NOMO-1 (cell line): Measurements from ENCODE around the gene AGPAT4.

ENCODE experiments used
- DNase-seq, 2 experiments: peaks; one replicate each; lab custom pipeline; 2025; ENCODE audit not compliant: unreplicated experiment in 2 of 2; lab: John Stamatoyannopoulos, UW

Gene AGPAT4

DNA sequence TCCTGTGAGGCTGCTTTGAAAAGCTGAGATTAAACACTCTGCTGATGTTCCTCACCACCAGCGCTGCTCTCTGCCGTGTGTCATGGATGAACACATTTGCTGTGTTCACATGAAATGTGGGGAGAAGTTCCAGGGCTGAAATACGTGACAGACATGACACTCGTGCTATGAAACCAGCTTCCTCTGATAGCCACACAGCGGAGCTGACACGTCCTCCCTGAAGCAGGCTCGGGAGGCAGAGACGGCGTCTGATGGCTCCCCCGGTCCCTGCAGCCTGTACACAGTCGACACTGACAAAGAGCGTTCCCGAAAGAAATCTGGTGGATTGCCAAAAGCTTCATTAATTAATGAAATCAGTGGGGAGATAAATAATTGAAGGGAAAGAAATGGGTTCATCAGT is 17.5 kb downstream of the AGPAT4 start:
- no peak for DNase-seq

DNA sequence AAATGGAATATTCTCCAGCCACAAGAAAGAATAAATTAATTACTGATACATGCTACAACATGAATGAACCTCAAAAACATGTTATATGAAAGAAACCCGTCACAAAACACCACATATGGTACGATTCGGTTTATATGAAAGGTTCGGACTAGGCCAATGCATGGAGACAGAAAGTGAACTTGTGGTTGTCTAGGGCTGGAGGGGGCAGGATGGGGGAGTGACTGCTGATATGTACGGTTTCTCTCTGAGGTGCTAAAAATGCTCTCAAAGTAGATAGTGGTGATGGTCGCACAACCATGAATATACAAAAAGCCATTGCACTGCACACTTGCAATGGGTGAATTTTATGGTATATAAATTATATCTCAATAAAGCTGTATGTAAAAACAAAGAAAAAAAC is 18.3 kb downstream of the AGPAT4 start:
- no peak for DNase-seq

DNA sequence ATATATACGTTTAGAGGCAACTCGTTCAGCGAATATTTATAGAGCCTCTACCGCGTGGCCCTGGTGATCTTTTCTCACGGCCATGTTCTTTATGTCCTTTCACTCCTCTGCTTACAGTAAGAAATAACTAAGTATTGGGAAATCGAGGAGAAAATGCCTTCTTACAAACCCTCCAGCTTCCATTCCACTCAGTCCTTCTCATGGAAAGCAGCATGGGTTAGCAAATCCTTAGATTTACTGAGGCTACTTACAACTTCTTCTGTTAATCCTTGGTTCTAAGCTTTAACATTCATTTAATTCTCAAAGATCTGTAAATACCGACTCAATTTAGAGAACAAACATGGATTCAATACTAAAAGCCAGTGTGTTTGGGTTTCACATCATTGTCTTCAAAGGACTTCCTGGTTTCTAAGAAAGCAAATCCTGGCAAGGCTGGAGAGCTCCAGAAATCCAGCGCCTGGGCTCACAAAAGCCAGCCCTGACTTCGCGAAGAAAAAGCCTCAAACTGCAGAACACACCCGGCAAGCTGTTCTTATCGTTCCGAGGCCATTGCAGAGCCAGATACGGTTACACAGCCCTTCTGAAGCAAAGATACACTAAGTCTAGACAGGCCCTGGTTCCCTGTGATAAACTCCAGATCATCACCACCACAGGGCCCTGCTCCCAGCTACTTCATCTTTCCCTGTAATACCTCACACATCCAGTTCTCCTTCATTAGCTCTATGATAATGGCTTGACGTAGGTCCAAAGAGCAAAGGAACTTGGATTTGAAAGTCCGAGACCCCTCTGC is 19.2 kb downstream of the AGPAT4 start:
- DNase-seq = no peak

DNA sequence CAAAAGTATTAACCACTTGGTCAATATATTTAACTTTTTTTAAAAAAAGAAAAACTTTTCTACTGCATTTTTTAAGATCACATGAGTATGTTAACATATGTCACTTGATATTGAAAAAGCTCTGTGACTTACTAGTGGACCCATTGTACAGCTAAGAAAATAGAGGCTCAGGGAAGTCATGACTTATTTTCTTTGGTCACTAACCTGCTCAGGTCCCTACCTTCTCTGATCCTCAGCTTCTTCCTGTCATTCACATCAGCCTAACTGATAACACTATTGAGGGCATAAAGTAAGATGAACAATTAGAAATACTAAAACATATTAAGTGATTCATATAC is 19.8 kb downstream of the AGPAT4 start:
- no peak for DNase-seq

DNA sequence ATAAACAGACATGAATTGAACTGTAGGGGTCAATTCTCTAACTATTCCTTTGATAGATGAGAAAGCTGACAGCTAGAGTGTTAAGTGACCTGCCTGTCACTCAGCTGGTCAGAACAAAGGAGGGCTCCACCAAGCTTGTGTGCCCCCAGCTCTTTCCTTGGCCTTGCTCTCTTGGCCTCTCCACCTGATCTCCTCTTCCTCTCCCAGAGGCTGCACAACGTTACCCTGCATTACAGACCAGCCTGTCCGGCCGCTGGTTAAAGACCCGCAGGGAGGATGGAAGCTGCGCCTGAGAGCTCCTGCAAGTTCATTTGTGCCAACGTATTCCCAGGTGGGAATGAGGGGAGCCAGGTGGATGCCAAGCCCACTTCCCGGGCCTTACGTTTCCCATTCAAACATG is 22.5 kb downstream of the AGPAT4 start:
- DNase-seq = no peak

DNA sequence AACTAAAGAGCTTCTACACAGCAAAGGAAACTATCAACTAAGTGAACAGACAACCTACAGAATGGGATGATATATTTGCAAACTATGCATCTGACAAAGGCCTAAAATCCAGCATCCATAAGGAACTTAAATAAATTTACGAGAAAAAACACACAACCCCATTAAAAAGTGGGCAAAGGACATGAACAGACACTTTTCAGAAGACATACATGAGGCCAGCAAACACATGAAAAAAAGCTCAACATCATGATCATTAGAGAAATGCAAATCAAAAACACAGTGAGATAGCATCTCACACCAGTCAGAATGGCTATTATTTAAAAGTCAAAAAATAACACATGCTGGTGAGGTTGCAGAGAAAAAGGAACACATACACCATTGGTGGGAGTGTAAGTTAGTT is 24.5 kb downstream of the AGPAT4 start:
- no peak for DNase-seq

DNA sequence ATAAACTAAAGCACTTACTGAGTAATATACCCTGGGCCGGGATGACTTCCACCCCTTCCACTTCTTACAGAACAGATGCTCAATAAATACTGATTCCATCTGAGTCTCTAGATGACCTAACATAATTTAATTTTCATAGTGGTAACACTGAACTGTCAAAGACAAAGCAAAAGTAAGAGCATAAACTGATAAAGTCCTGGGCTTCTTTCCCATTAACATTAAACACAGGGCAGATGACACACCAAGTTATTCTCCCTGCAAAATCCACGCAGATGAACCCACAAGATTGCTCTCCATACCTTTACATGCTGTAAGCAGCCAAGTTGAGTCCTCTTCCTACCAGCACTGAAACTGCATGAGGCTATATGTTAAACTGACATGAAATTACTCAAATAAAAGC is 27.1 kb downstream of the AGPAT4 start:
- no peak for DNase-seq

DNA sequence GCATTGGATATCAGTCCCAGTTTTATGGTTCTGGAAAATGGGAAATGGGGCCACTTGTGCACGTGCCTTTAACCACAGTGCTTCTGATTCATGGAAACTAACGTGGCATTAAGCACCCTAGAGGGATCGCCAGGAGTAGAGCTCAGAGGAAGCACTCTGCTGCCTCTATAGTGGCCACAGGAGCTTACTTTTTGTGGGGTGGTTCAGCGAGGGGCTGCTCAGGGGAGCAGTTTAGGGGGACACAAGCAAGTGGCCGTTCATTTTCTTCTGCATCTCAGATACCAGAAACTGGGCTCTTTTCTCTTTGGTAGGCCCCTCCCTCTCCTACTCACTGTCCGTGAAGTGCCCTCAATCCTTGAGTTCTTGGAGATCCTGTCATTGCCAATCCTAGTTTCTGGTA is 28.5 kb downstream of the AGPAT4 start:
- no peak for DNase-seq

DNA sequence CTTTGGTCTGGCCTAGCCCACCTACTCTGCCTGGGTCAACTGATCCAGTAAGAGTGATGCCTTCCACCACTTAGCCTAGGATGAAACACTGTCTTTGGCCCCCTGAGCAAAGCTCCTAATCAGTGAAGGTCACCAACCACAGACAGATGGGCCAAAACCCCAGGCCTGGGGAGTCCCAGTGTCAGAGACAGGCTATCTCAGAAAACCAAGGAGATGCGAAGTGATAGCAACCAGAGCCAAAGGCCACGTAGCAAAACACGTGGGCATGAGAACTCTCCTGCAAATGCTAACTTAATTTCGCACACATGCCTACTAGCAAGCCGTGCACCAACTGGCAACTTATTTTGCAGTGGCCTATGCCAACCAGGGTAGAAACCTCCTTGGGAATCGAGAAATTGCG is 29.1 kb downstream of the AGPAT4 start:
- no peak for DNase-seq

DNA sequence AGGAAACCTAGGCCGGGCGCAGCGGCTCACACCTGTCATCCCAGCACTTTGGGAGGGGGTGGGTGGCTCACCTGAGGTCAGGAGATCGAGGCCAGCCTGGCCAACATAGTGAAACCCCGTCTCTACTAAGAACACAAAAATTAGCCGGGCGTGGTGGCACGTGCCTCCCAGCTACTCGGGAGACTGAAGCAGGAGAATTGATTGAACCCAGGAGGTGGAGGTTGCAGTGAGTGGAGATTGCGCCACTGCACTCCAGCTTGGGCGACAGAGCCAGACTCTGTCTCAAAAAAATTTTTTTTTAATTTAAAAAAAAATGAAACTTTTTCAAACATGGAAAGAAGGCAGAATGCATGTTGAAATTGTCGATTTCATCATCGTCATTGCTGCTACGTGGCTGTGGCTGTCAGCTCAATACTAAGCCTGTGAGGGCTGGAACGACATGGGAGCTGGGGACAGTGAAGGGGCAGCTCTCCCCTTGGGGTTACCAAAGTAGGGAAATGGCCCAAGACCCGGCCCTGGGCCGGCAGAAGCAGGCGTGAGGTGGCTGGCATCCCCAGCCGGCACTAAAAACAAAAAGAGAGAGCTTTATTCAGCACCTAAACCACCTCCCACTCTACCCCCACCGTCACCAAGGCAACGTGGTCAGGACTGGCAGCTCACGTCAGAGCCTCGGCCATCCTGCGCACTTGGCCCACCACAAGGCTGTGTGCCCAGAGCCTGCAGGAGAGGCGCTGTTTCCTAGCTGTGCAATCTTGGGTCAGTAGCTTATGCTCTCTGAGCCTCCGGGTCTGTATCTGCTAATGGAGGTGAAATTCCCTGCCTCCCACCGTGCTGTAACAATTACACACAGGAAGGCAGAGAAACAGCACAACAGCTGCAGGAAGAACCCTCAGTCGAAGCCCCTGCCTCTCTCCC is 30.8 kb downstream of the AGPAT4 start:
- peak; percentile 56 to 68 for DNase-seq

DNA sequence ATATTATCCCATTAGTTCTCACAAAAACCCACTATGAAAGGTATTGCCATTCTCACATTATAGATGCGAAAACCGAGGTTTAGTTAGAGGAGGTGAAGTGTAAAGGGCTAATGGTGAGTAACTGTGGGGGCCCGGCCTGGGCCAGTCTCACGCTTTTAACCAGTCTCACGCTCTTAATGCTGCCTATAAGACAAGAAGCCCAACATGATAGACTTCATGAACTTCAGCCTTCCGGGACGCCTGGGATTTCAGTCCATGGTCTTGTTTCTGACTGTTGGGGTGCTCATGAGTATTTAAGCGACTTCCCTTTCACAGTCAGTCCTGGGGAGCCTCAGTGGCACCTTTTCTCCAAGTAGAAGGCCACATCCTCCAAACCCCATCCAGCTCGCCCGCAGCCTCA is 31.7 kb downstream of the AGPAT4 start:
- DNase-seq = no peak

DNA sequence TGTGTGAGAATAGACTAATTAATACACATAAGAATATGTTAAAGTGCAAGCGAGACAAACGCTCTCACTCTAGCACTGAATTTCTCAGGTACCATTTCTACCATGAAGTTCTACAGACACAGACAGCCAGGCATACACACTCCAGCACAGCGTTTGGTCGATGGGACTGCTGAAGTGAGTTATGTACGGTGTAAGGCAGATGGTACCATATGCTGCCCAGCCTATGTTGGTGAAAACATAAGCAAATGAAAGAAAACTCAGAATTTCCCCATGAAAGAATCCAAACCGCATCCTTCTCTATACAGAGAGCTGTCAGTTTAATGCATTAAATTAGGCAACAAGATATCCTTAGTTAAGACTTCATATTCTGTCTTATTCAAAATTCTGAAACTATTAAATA is 34.9 kb downstream of the AGPAT4 start:
- no peak for DNase-seq

DNA sequence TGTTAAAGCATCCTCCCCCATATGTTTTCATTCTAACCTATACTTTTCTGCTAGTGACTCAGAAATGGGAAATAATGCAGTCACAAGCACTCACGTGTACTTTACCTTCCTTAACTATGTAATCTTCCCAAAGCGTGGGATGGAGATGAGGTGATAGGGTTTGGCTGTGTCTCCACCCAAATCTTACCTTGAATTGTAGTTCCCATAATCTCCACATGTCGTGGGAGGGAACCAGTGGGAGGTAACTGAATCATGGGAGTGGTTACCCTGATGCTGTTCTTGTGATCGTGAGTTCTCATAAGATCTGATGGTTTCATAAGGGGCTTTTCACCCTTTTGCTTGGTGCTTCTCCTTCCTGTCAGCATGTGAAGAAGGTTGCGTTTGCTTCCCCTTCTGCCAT is 35.4 kb downstream of the AGPAT4 start:
- DNase-seq = no peak

DNA sequence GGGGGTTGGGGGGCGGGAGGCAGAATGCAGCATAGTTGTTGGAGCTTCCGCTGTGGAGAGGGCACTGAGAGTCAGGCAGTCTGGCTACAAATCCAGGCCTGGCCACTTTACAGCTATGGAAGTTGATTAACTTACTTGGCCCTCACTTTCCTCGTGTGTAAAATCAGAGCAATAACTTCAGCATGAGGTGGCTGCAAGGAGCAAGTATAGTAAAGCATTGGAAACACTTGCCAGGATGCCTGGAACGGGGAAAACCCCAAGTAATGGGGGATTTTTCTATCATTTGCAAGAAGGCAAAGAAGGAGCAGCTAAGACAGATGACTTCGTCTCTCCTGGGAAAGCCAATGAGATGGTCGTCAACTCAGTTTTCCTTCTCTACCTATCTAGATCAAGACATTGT is 35.8 kb downstream of the AGPAT4 start:
- no peak for DNase-seq

DNA sequence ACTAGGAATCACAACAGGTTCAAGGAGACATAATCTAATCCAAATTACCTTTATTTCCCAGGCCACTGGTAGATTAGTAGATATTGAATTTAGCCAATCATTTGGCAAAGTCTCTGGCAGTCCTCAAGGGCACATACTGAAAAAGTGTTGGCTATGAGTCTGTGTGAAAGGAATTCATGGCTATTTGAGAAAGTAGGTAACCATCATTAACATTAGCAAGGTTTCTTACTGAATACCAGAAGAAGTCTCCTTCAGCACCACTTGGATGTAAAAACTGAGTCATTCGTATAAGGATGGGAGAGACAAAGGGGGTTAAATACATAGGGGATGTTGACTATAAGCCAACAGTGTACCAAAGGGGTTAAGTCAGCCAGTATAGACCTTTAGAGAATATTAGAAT is 36.7 kb downstream of the AGPAT4 start:
- no peak for DNase-seq

DNA sequence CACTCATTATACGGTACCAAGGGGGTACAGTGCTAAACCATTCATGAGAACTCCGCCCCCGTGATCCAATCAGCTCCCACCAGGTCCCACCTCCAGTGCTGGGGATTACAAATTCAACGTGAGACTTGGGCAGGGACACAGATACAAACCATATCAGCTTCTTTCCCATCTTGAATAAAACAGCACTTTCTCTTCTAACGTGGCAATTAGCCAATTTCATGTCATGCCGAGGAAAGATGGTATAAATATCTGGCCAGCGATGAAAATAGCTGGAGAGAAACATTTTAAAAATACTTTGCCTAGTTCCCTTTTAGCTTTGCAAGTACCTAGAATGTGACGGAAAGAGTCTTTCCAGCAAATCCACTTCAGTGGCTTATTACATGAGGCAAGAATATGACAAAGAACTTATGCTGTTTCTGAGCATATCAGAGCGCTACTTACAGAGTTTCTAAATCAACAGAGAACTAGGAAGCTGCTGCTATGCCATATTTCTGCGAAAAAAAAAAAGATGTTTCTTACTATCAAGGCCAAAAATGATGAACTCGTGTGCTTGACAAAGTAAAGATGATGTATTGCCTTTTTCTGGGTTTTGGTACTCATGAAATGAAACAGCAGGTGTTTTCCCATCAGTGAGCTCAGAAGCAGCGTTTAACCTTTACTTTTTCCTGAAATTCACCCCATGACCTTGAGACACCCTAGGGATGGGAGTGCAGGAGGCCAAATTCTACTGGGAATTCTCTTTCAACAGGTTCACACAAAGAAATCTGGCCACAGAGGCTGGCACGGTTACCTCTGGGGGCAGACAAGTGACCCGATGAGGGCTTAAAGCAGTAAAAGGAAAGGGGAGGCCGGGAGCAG is 37.9 kb downstream of the AGPAT4 start:
- peak; percentile 8 to 68 for DNase-seq

DNA sequence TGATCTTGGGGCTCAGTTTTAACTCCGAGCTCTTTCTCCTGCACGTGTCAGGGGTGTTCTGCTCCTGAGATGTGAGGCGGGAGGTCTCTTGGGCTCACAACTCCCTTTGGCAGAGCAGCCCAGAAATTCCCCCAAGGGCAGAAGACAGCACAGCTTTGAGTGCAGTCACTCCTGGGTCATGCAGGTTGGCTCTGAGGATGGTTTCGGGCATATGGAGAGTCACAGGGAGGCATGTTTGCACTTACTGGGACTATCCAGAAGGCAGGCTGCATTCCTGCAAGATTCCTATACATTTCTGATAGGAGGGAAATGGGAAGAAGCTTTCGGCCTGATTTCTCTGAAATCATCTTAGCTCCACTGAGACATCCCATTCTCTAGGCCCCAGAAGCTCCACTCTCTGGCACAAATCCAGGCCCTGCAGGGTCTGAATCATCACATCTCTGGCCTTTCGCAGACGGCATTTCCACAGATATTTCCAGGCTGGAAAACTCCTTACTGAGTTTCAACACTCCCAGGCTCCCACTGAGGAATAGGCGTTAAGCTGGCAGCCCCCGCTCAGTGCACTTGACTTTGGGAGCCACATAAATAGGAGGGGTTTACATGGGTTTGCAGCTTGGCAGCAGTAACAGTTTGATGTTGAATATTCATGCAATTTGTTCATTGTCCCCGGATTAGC is 39.7 kb downstream of the AGPAT4 start:
- DNase-seq = no peak

DNA sequence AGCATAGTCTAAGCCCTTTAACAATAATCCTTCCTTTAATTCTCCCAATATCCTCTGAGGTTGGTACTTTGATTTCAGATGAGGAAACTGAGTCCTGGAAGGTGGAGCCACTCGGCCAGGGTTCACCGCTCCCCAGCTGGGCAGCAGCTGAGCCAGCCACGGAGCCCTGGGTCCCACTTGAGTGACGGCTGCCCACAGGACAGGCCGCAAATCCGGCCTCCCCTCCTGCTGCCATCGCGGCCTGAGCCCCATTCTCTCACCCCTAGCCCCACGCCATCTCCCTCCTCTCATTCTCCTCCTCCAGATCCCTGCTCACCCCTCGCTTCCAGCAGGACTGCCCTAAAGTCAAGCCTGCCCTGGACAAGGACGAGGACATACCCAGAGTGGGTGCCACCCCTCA is 41.4 kb downstream of the AGPAT4 start:
- DNase-seq = no peak

DNA sequence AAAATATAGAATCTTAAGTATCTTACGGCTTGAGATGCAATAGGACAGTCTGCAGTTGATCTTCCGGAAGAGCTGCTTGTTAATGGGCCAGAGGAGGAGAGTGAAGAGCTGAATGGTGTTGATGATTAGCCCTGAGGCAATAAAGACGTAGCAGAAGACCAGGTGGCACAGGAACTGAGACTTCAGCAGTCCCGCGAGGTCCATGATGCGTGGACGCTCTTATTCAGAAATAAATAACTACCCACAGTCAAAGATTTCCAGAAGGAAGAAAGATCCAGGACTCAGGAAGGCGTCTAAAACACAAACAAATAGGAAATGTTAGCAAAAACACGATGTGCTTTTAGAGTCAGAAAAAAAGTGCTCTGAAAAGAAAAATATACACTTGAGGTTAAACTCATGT is 41.9 kb downstream of the AGPAT4 start:
- DNase-seq = no peak

DNA sequence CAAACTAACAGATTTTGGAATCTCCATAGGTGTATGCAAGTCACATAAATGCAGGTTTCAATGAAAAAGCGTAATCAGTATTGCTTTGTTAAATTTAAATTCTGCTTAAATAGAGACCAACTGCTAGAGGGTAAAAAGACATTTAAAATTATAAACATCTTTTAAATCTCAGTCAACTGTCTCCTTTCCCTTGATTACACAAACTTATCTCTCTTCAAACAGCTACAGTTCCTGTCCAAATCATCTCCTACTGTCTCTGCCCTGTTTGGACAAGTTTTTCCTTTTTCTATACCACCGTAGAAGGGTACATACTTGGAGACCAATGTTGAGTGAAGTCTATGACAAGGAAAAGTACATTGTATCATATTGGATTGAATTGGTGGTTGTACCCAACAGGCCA is 43.5 kb downstream of the AGPAT4 start:
- DNase-seq = no peak
